Skeletal muscle satellite cell (primary cell): ENCODE results near the gene MYH15.

Source experiments
- H3K27me3 ChIP-seq: 2 replicates; pipeline ENCODE4 v1.7.0; 2013; ENCODE audit warnings: low read length; ENCODE audit not compliant: control insufficient read depth, insufficient read depth
- H3K36me3 ChIP-seq: 2 replicates; pipeline ENCODE4 v1.7.0; 2013; ENCODE audit warnings: mild to moderate bottlenecking, control low read depth, low read length; ENCODE audit not compliant: insufficient read depth
- H3K4me1 ChIP-seq: 2 replicates; pipeline ENCODE4 v1.7.0; 2013; ENCODE audit warnings: low read length; ENCODE audit not compliant: control insufficient read depth, insufficient read depth
- H3K4me2 ChIP-seq: 2 replicates; pipeline ENCODE4 v1.7.0; 2013; ENCODE audit warnings: mild to moderate bottlenecking, low read length
- H3K4me3 ChIP-seq: 2 replicates; pipeline ENCODE4 v1.7.0; 2013; ENCODE audit warnings: low read length
- H3K9ac ChIP-seq: 2 replicates; pipeline ENCODE4 v1.7.0; 2013; ENCODE audit warnings: mild to moderate bottlenecking, low read depth, low read length, moderate library complexity
- H3K9me3 ChIP-seq: replicated peaks from 2 replicates; pipeline ENCODE4 v1.7.0; 2013; ENCODE audit warnings: mild to moderate bottlenecking, control low read depth, low read length

MYH15 gene

GRCh38 chr3:108396336-108396735 is 114.1 kb downstream of the MYH15 start:
- H3K4me3 ChIP-seq, result no peak overlapping the region
- H3K27me3 ChIP-seq, result no peaks in the 10 kb centered on the region
- H3K4me2 ChIP-seq, result no peak overlapping the region
- H3K36me3 ChIP-seq, result no peaks in the 10 kb centered on the region
- no peak overlapping the region for H3K9ac ChIP-seq
- H3K4me1 ChIP-seq, result no peaks in the 10 kb centered on the region
- H3K9me3 ChIP-seq, result no peaks in the 10 kb centered on the region

- H3K36me3 ChIP-seq, result no peaks in the 10 kb centered on the region
- no peaks in the 10 kb centered on the region for H3K9me3 ChIP-seq
- H3K27me3 ChIP-seq, result no peaks in the 10 kb centered on the region
- no peaks in the 10 kb centered on the region for H3K4me1 ChIP-seq
- no peak overlapping the region for H3K4me2 ChIP-seq
- H3K4me3 ChIP-seq, result no peak overlapping the region
- no peak overlapping the region for H3K9ac ChIP-seq
Measured at GRCh38 chr3:108394563-108394962, 115.8 kb downstream of the MYH15 start.

GRCh38 chr3:108394016-108394415 is 116.4 kb downstream of the MYH15 start:
- Histone ChIP-seq H3K9me3 (no peaks in the 10 kb centered on the region), H3K4me2 (no peak overlapping the region), H3K27me3 (no peaks in the 10 kb centered on the region), H3K4me3 (no peak overlapping the region), H3K9ac (no peak overlapping the region), H3K36me3 (no peaks in the 10 kb centered on the region), H3K4me1 (no peaks in the 10 kb centered on the region)

- H3K4me3 ChIP-seq, result no peak overlapping the region
- no peaks in the 10 kb centered on the region for H3K9me3 ChIP-seq
- no peaks in the 10 kb centered on the region for H3K4me1 ChIP-seq
- H3K27me3 ChIP-seq, result no peaks in the 10 kb centered on the region
- H3K9ac ChIP-seq, result no peak overlapping the region
- no peaks in the 10 kb centered on the region for H3K36me3 ChIP-seq
- no peak overlapping the region for H3K4me2 ChIP-seq
Measured at GRCh38 chr3:108393128-108393900, 117.1 kb downstream of the MYH15 start.

GRCh38 chr3:108391917-108392593 is 118.3 kb downstream of the MYH15 start:
- Histone ChIP-seq H3K36me3 (no peaks in the 10 kb centered on the region), H3K9ac (no peak overlapping the region), H3K4me2 (no peak overlapping the region), H3K27me3 (no peaks in the 10 kb centered on the region), H3K4me3 (no peak overlapping the region), H3K4me1 (no peaks in the 10 kb centered on the region), H3K9me3 (no peaks in the 10 kb centered on the region)

GRCh38 chr3:108389372-108389771 is 121.0 kb downstream of the MYH15 start:
- Histone ChIP-seq H3K4me1 (no peaks in the 10 kb centered on the region), H3K4me2 (no peak overlapping the region), H3K9me3 (no peaks in the 10 kb centered on the region), H3K4me3 (no peak overlapping the region), H3K9ac (no peak overlapping the region), H3K36me3 (no peaks in the 10 kb centered on the region), H3K27me3 (no peaks in the 10 kb centered on the region)

- Histone ChIP-seq H3K4me2 (no peak overlapping the region), H3K27me3 (no peaks in the 10 kb centered on the region), H3K4me1 (no peaks in the 10 kb centered on the region), H3K36me3 (no peaks in the 10 kb centered on the region), H3K9ac (no peak overlapping the region), H3K4me3 (no peak overlapping the region), H3K9me3 (no peaks in the 10 kb centered on the region)
Measured at GRCh38 chr3:108388136-108389132, 122.0 kb downstream of the MYH15 start.

GRCh38 chr3:108387063-108387462 is 123.3 kb downstream of the MYH15 start:
- Histone ChIP-seq H3K9me3 (no peaks in the 10 kb centered on the region), H3K9ac (no peak overlapping the region), H3K4me1 (no peaks in the 10 kb centered on the region), H3K27me3 (no peaks in the 10 kb centered on the region), H3K4me2 (no peak overlapping the region), H3K36me3 (no peaks in the 10 kb centered on the region), H3K4me3 (no peak overlapping the region)

GRCh38 chr3:108383306-108383705 is 127.1 kb downstream of the MYH15 start:
- Histone ChIP-seq H3K36me3 (no peaks in the 10 kb centered on the region), H3K4me1 (no peaks in the 10 kb centered on the region), H3K9ac (no peak overlapping the region), H3K9me3 (no peaks in the 10 kb centered on the region), H3K4me2 (no peak overlapping the region), H3K4me3 (no peak overlapping the region), H3K27me3 (no peaks in the 10 kb centered on the region)

- no peak overlapping the region for H3K4me2 ChIP-seq
- H3K27me3 ChIP-seq, result no peaks in the 10 kb centered on the region
- no peaks in the 10 kb centered on the region for H3K4me1 ChIP-seq
- H3K9ac ChIP-seq, result no peak overlapping the region
- H3K36me3 ChIP-seq, result no peaks in the 10 kb centered on the region
- no peak overlapping the region for H3K4me3 ChIP-seq
- H3K9me3 ChIP-seq, result no peaks in the 10 kb centered on the region
Measured at GRCh38 chr3:108381529-108382140, 128.8 kb downstream of the MYH15 start.
